ENCODE results near the gene PDCD5. TPM values are rescaled to one million over a fixed set of nuclear protein-coding genes. Genes with fewer than 3 reads are reported as not detected.

PDCD5 gene
- total RNA-seq, 1 donor from 2014 or later, result 56.4 TPM

DNA sequence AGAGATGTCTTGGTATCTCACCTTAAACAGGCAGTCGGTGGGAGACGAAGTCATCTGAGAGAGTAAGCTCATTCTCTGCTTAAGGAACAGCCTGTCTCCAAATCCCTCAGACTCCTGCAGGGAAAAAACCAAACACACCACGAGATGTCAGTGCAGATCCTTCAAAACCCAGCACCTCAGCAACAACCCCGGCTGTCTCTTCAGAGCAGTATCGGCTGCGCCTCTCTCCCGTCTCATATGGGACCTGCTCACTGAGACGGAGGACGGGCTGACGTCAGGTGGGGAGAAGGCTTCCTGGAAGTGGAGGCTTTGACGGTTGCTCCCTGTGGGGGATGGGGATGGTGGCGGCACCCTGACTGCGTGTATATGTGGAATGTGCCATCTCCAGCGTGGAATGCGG is 50.4 kb downstream of the PDCD5 start:
- no peak for DNase-seq (ENCODE audit: low spot score)

Other genes with a start within 250 kb of the PDCD5 start
- 21.8 TPM for gene ZNF507, start 235.6 kb upstream of the PDCD5 start, total RNA-seq
- 17.8 TPM for gene DPY19L3, start 175.4 kb upstream of the PDCD5 start, total RNA-seq
- 24.1 TPM for gene ANKRD27, start 94.0 kb downstream of the PDCD5 start, total RNA-seq
- gene RGS9BP, start 94.7 kb downstream of the PDCD5 start, total RNA-seq, result 0.20 TPM
- gene NUDT19, start 110.6 kb downstream of the PDCD5 start, total RNA-seq, result 7.9 TPM
- gene TDRD12, start 138.6 kb downstream of the PDCD5 start, total RNA-seq, result 1.4 TPM